Measurements from ENCODE around the gene FAM184A.
"Not testable (repeated sequence)": the region's sequence is repeated elsewhere in the genome, so short reads cannot be mapped to it uniquely, and the experiment has no call there.

Gene FAM184A

GRCh38 chr6:119020597-119021561 lies 57.6 kb downstream of the FAM184A start:
- H3K36me3 ChIP-seq (ENCODE audit: insufficient read depth, low read length): no peaks in the 10 kb centered on the region
- no peaks in the 10 kb centered on the region for H4K20me1 ChIP-seq (ENCODE audit: insufficient read depth, low read length)
- no peak overlapping the region for H3K9ac ChIP-seq (ENCODE audit: low read depth, low read length)
- no peaks in the 10 kb centered on the region for H3K9me3 ChIP-seq (ENCODE audit: insufficient read depth, low read length, severe bottlenecking)
- ATAC-seq (ENCODE audit: insufficient read depth, low read depth) (no peak), DNase-seq (no peak)
- H3K4me2 ChIP-seq (ENCODE audit: insufficient read depth, low read length): no peak overlapping the region
- H3K27ac ChIP-seq (ENCODE audit: low read length): no peak overlapping the region
- no peak for TF ChIP-seq CTCF (IDR thresholded peaks at IDR 0.05; ENCODE audit: borderline replicate concordance, extremely low read depth, low read length, poor library complexity, severe bottlenecking)
- TF ChIP-seq EZH2 (IDR thresholded peaks at IDR 0.05; ENCODE audit: borderline replicate concordance, low read depth, low read length, severe bottlenecking): no peak
- H3K4me3 ChIP-seq (ENCODE audit: low read depth in 1 of 2, low read length in 2 of 2): no peak overlapping the region
- H3K79me2 ChIP-seq (ENCODE audit: insufficient read depth, low read length): no peaks in the 10 kb centered on the region
- no peak overlapping the region for H2AFZ ChIP-seq (ENCODE audit: low read depth, low read length)
- peaks cover 11% of the 10 kb centered on the region for H3K27me3 ChIP-seq (ENCODE audit: insufficient read depth, low read length, poor library complexity)
- no peaks in the 10 kb centered on the region for H3K4me1 ChIP-seq (ENCODE audit: insufficient read depth, low read length)

GRCh38 chr6:119015165-119015564 lies 63.3 kb downstream of the FAM184A start:
- not testable (repeated sequence) for H3K9me3 ChIP-seq (ENCODE audit: insufficient read depth, low read length, severe bottlenecking); H3K4me2 ChIP-seq (ENCODE audit: insufficient read depth, low read length); H2AFZ ChIP-seq (ENCODE audit: low read depth, low read length); H3K79me2 ChIP-seq (ENCODE audit: insufficient read depth, low read length); DNase-seq; ATAC-seq (ENCODE audit: insufficient read depth, low read depth); H4K20me1 ChIP-seq (ENCODE audit: insufficient read depth, low read length); H3K4me1 ChIP-seq (ENCODE audit: insufficient read depth, low read length); H3K36me3 ChIP-seq (ENCODE audit: insufficient read depth, low read length); H3K27me3 ChIP-seq (ENCODE audit: insufficient read depth, low read length, poor library complexity); H3K9ac ChIP-seq (ENCODE audit: low read depth, low read length); H3K27ac ChIP-seq (ENCODE audit: low read length); H3K4me3 ChIP-seq (ENCODE audit: low read depth in 1 of 2, low read length in 2 of 2)

DNA sequence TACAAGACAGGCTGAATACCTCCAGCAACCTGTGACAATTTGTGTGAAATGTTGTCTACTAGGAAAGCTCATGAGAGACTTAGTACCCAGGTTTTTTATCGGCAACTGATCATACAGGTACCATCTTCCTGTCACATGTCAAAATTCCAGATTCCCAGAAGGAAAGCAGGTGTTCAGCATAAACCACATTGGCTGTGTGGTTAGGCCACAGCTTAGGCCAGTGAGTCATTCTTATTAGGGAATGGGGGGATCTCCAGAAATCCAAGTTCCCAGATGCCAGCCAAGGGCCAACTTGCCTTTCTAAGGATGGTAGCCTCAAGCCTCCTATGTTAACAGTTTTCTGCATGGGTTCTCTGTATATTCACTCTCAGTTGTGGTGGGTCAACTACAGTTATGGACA lies 65.9 kb downstream of the FAM184A start:
- Histone ChIP-seq H3K4me1 (ENCODE audit: insufficient read depth, low read length) (no peaks in the 10 kb centered on the region), H3K27ac (ENCODE audit: low read length) (no peak overlapping the region), H3K4me3 (ENCODE audit: low read depth in 1 of 2, low read length in 2 of 2) (no peak overlapping the region), H3K79me2 (ENCODE audit: insufficient read depth, low read length) (no peaks in the 10 kb centered on the region), H3K9ac (ENCODE audit: low read depth, low read length) (no peak overlapping the region), H3K4me2 (ENCODE audit: insufficient read depth, low read length) (no peak overlapping the region), H4K20me1 (ENCODE audit: insufficient read depth, low read length) (no peaks in the 10 kb centered on the region), H2AFZ (ENCODE audit: low read depth, low read length) (no peak overlapping the region), H3K27me3 (ENCODE audit: insufficient read depth, low read length, poor library complexity) (peaks cover 7% of the 10 kb centered on the region), H3K9me3 (ENCODE audit: insufficient read depth, low read length, severe bottlenecking) (no peaks in the 10 kb centered on the region), H3K36me3 (ENCODE audit: insufficient read depth, low read length) (no peaks in the 10 kb centered on the region)
- ATAC-seq (ENCODE audit: insufficient read depth, low read depth): no peak
- TF ChIP-seq EZH2 (IDR thresholded peaks at IDR 0.05; ENCODE audit: borderline replicate concordance, low read depth, low read length, severe bottlenecking) (no peak), CTCF (IDR thresholded peaks at IDR 0.05; ENCODE audit: borderline replicate concordance, extremely low read depth, low read length, poor library complexity, severe bottlenecking) (no peak)
- DNase-seq: no peak

DNA sequence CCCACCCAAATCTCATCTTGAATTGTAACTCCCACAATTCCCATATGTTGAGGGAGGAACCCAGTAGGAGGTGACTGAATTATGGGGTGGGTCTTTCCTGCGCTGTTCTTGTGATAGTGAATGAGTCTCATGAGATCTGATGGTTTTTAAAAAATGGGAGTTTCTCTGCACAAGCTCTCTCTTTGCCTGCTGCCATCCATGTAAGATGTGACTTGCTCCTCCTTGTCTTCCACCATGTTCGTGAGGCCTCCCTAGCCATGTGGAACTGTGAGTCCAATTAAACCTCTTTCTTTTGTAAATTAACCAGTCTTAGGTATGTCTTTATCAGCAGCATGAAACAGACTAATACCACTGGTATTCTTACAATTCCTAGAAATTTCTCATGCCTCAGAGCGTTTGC lies 69.2 kb downstream of the FAM184A start:
- not testable (repeated sequence) for H3K9ac ChIP-seq (ENCODE audit: low read depth, low read length); H3K79me2 ChIP-seq (ENCODE audit: insufficient read depth, low read length); ATAC-seq (ENCODE audit: insufficient read depth, low read depth); H3K4me2 ChIP-seq (ENCODE audit: insufficient read depth, low read length); H3K36me3 ChIP-seq (ENCODE audit: insufficient read depth, low read length); H4K20me1 ChIP-seq (ENCODE audit: insufficient read depth, low read length); H2AFZ ChIP-seq (ENCODE audit: low read depth, low read length); H3K4me1 ChIP-seq (ENCODE audit: insufficient read depth, low read length); DNase-seq; H3K4me3 ChIP-seq (ENCODE audit: low read depth in 1 of 2, low read length in 2 of 2); H3K27ac ChIP-seq (ENCODE audit: low read length); H3K27me3 ChIP-seq (ENCODE audit: insufficient read depth, low read length, poor library complexity); H3K9me3 ChIP-seq (ENCODE audit: insufficient read depth, low read length, severe bottlenecking)
